ENCODE results near the gene DISP3. TPM values are rescaled to one million over a fixed set of nuclear protein-coding genes. Genes with fewer than 3 reads are reported as not detected.

Gene DISP3
- total and polyA plus RNA-seq, 2 of the 13 experiments (the other 11 are each of a cell fraction or from before 2014, with no cell fraction given): 0.08 to 0.13 TPM

GRCh38 chr1:11466416-11466815 lies 12.5 kb upstream of the DISP3 start:
- Histone ChIP-seq H3K9ac (ENCODE audit: insufficient read depth, low read depth, low read length) (no peak overlapping the region), H2AFZ (ENCODE audit: low read length) (no peak overlapping the region), H3K4me2 (ENCODE audit: low read depth, low read length) (no peak overlapping the region), H3K27ac (ENCODE audit: extremely low read length, insufficient read depth, low read length) (no peak overlapping the region), H3K36me3 (replicated peaks in 1 of 2; ENCODE audit: control insufficient read depth in 1 of 2, insufficient read depth in 2 of 2, low read length in 2 of 2) (no peaks in the 10 kb centered on the region), H3K9me3 (ENCODE audit: low read length) (no peaks in the 10 kb centered on the region), H3K4me1 (ENCODE audit: insufficient read depth, low read length) (no peaks in the 10 kb centered on the region), H4K20me1 (ENCODE audit: insufficient read depth, low read length) (no peaks in the 10 kb centered on the region), H3K79me2 (ENCODE audit: insufficient read depth, low read length) (no peaks in the 10 kb centered on the region), H3K27me3 (ENCODE audit: control insufficient read depth in 1 of 2, insufficient read depth in 2 of 2, low read length in 2 of 2) (peaks cover 7 to 23% of the 10 kb centered on the region in 2 experiments; a peak in 4 of 5 replicates), H3K4me3 (replicated peaks in 1 of 3; ENCODE audit: insufficient read depth in 1 of 3, low read depth in 2 of 3, low read length in 3 of 3) (no peak overlapping the region)
- DNase-seq (ENCODE audit: low spot score) (no peak), FAIRE-seq (no peak), ATAC-seq (no peak)
- no TSS peak for BruUV-seq (replicated peaks)
- TF ChIP-seq ZNF501 (CRISPR knock-in tag; IDR thresholded peaks at IDR 0.05): no peak
- no peak for TF ChIP-seq SIN3B (IDR thresholded peaks at IDR 0.05; ENCODE audit: low read length)
- no peak for TF ChIP-seq ZMYM4 (CRISPR knock-in tag; IDR thresholded peaks at IDR 0.05)
- TF ChIP-seq ZNF180 (CRISPR knock-in tag; IDR thresholded peaks at IDR 0.05; ENCODE audit: borderline replicate concordance, low read depth): no peak
- no peak for TF ChIP-seq LRRFIP1 (CRISPR knock-in tag; conservative IDR thresholded peaks at IDR 0.05)
- TF ChIP-seq ELK4 (CRISPR knock-in tag; IDR thresholded peaks at IDR 0.05; ENCODE audit: borderline replicate concordance): no peak
- no peak for TF ChIP-seq CBFB (CRISPR knock-in tag; IDR thresholded peaks at IDR 0.05)
- no peak for TF ChIP-seq ZNF18 (CRISPR knock-in tag; IDR thresholded peaks at IDR 0.05; ENCODE audit: insufficient replicate concordance)
- TF ChIP-seq ATF5 (CRISPR knock-in tag; IDR thresholded peaks at IDR 0.05; ENCODE audit: low read depth): no peak
- TF ChIP-seq NR2C2 (CRISPR knock-in tag; IDR thresholded peaks at IDR 0.05; ENCODE audit: borderline replicate concordance): no peak
- TF ChIP-seq ZNF570 (CRISPR knock-in tag; IDR thresholded peaks at IDR 0.05; ENCODE audit: borderline replicate concordance): no peak
- TF ChIP-seq NRL (CRISPR knock-in tag; IDR thresholded peaks at IDR 0.05; ENCODE audit: borderline replicate concordance): no peak
- ChIA-PET POLR2A (no interaction called here), CTCF (ENCODE audit: low intra/inter-chr PET ratio, low total read pairs) (no interaction called here)
- in situ Hi-C loops (cut with HindIII; ENCODE audit: extremely low pct_ligation_motif_present, low pct_unique_long_range_greater_than_20kb) (no loop called here), intact Hi-C loops (cut with micrococcal nuclease; ENCODE audit: unreplicated experiment) (no loop called here)
- no CpG with 5 or more reads among the region's 2 CpGs for WGBS (ENCODE audit: low lambda C conversion rate)

All from HepG2 (cell line).